ENCODE results near the gene MRFAP1.
A peak's percentile ranks its signal among the peaks of the same experiment; 100 is the strongest.

Gene MRFAP1

DNA sequence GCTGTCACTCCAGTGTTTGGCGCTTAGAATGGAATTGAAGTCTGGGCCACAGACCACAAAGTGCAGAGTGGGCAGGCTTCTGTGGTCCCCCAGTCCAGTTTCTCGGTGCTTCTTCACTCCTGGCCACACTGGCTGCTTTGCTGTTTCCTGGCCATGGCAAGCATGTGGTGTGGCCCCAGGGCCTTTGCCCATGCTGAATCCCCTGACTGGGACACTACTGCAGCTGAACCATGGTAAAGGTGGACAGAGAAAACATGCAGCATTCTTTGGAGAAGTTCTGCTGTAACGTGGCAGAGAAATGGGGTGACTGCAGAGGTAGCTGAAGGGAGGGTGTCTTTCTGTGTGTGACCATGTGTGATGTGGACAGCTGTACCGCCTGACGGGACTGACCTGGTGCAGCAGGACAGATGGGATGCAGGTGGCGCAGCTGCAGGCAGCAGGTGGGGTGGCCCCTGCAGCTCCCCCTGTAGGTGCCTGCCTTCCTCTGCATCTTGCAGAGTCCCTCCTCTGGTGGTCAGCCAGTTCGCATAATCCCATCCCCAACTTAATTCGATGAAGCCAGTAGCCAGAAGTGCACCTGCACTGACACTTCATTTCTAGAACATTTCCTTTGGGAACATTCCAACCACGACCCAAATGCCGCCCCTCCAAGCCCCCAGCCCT, 40.0 kb downstream of the MRFAP1 start:
- H3K79me2 ChIP-seq (ENCODE audit: control insufficient read depth, insufficient read depth, low read length) = peaks cover 11% of the 10 kb centered on the region
- H3K27ac ChIP-seq (ENCODE audit: low read depth, low read length) = no peak overlapping the region
- no peak overlapping the region for H4K8ac ChIP-seq (ENCODE audit: low read depth, low read length)
- H3K27me3 ChIP-seq (ENCODE audit: insufficient read depth, low read length, poor library complexity) = no peaks in the 10 kb centered on the region
- H3K56ac ChIP-seq (ENCODE audit: low read length) = no peak overlapping the region
- H4K5ac ChIP-seq (ENCODE audit: low read length) = no peak overlapping the region
- no peak overlapping the region for H3K9ac ChIP-seq (ENCODE audit: low read length)
- H2BK5ac ChIP-seq (ENCODE audit: low read length) = no peak overlapping the region
- WGBS (ENCODE audit: extremely low coverage, insufficient coverage, low lambda C conversion rate) = no CpG with 5 or more reads among the region's 10 CpGs
- no peak overlapping the region for H3K18ac ChIP-seq (ENCODE audit: low read length)
- H2AK5ac ChIP-seq (ENCODE audit: low read length) = no peak overlapping the region
- no peak overlapping the region for H3K4me2 ChIP-seq (ENCODE audit: low read length)
- DNase-seq = peak; percentile 57
- no peaks in the 10 kb centered on the region for H3K4me1 ChIP-seq (ENCODE audit: control insufficient read depth, low read depth, low read length)
- no peak overlapping the region for H3K23ac ChIP-seq (ENCODE audit: low read length)
- H2BK120ac ChIP-seq (ENCODE audit: low read depth, low read length) = no peak overlapping the region
- H3K79me1 ChIP-seq (ENCODE audit: low read length) = peaks cover 13% of the 10 kb centered on the region
- peaks cover 3% of the 10 kb centered on the region for H3K36me3 ChIP-seq (ENCODE audit: control insufficient read depth, insufficient read depth, low read length)
- H3K4ac ChIP-seq (ENCODE audit: low read depth, low read length) = no peak overlapping the region
- no peak overlapping the region for H3K4me3 ChIP-seq (ENCODE audit: low read length)
- no peak overlapping the region for H2BK15ac ChIP-seq (replicated peaks; ENCODE audit: low read depth)

DNA sequence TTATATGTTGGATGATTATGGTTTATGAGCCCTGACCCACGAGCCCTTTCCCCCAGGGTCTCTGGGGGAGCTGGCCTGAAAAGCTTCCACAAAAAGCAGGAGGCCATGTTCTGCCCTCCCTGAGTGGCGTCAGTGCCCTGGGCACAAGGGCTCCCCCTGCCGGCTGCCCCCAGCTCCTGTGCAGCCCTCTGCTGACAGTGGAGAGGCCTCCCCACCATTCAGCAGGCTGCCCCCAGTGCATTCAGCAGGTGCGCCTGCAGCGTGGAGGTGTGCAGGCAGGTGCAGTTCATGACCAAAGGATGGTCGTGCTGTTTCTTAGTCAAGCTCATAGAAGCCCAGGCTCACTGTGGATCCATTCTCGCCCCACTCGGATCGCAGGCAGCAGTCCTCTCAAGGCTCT, 40.7 kb downstream of the MRFAP1 start:
- H2BK5ac ChIP-seq (ENCODE audit: low read length) = no peak overlapping the region
- no peak overlapping the region for H2BK120ac ChIP-seq (ENCODE audit: low read depth, low read length)
- H3K27ac ChIP-seq (ENCODE audit: low read depth, low read length) = no peak overlapping the region
- H3K4me1 ChIP-seq (ENCODE audit: control insufficient read depth, low read depth, low read length) = no peaks in the 10 kb centered on the region
- H3K18ac ChIP-seq (ENCODE audit: low read length) = no peak overlapping the region
- H3K36me3 ChIP-seq (ENCODE audit: control insufficient read depth, insufficient read depth, low read length) = peaks cover under 1% of the 10 kb centered on the region
- no peak overlapping the region for H2BK15ac ChIP-seq (replicated peaks; ENCODE audit: low read depth)
- H3K23ac ChIP-seq (ENCODE audit: low read length) = no peak overlapping the region
- H3K9ac ChIP-seq (ENCODE audit: low read length) = no peak overlapping the region
- no peak overlapping the region for H2AK5ac ChIP-seq (ENCODE audit: low read length)
- DNase-seq = no peak
- H3K4me2 ChIP-seq (ENCODE audit: low read length) = no peak overlapping the region
- H3K56ac ChIP-seq (ENCODE audit: low read length) = no peak overlapping the region
- peaks cover 5% of the 10 kb centered on the region for H3K79me2 ChIP-seq (ENCODE audit: control insufficient read depth, insufficient read depth, low read length)
- H4K5ac ChIP-seq (ENCODE audit: low read length) = no peak overlapping the region
- no peak overlapping the region for H3K4ac ChIP-seq (ENCODE audit: low read depth, low read length)
- peaks cover 7% of the 10 kb centered on the region for H3K79me1 ChIP-seq (ENCODE audit: low read length)
- H3K4me3 ChIP-seq (ENCODE audit: low read length) = no peak overlapping the region
- no peaks in the 10 kb centered on the region for H3K27me3 ChIP-seq (ENCODE audit: insufficient read depth, low read length, poor library complexity)
- no peak overlapping the region for H4K8ac ChIP-seq (ENCODE audit: low read depth, low read length)
- no CpG with 5 or more reads among the region's 9 CpGs for WGBS (ENCODE audit: extremely low coverage, insufficient coverage, low lambda C conversion rate)

DNA sequence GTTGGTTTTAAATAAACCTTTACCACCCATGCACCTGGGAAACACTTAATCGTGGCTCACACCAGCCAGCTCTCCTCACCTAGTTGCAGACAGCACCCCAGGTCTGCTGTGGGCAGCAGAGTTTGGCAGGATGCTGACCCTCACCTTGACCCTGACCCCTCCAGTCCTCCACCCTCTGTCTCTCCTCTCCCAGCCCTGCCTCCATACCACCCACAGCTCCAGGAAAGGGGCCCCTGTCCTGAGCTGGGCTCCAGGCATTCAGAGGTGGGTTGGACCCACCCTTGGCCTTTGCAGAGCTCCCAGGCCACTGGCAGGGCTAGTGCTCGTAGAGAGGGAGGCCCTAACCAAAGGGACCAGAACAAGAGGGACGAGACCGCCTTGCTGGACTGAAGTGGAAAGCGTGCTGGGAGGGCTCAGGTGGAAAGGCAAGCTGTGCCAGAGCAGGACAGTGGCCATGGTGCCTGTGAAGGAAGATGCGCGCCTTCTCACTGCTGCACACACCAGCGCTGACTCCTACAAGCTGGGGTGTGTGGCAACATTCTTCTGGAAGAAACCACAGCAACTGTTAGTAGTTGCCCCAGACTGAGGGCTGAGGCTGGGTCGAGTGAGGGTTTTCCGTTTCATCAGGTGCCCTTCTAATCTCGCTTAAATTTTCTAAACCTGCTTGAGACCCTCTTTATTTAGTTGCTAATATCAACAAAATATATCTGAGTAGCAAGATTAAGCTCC, 42.5 kb downstream of the MRFAP1 start:
- Histone ChIP-seq H3K4me2 (ENCODE audit: low read length) (no peak overlapping the region), H4K8ac (ENCODE audit: low read depth, low read length) (no peak overlapping the region), H3K36me3 (ENCODE audit: control insufficient read depth, insufficient read depth, low read length) (no peaks in the 10 kb centered on the region), H3K56ac (ENCODE audit: low read length) (no peak overlapping the region), H3K4me1 (ENCODE audit: control insufficient read depth, low read depth, low read length) (no peaks in the 10 kb centered on the region), H3K79me1 (ENCODE audit: low read length) (peaks cover 1% of the 10 kb centered on the region), H4K5ac (ENCODE audit: low read length) (no peak overlapping the region), H3K4me3 (ENCODE audit: low read length) (no peak overlapping the region), H3K27me3 (ENCODE audit: insufficient read depth, low read length, poor library complexity) (no peaks in the 10 kb centered on the region), H3K27ac (ENCODE audit: low read depth, low read length) (no peak overlapping the region), H2BK15ac (replicated peaks; ENCODE audit: low read depth) (no peak overlapping the region), H2BK5ac (ENCODE audit: low read length) (no peak overlapping the region), H3K23ac (ENCODE audit: low read length) (no peak overlapping the region), H3K79me2 (ENCODE audit: control insufficient read depth, insufficient read depth, low read length) (no peaks in the 10 kb centered on the region), H3K18ac (ENCODE audit: low read length) (no peak overlapping the region), H3K4ac (ENCODE audit: low read depth, low read length) (no peak overlapping the region), H2AK5ac (ENCODE audit: low read length) (no peak overlapping the region), H2BK120ac (ENCODE audit: low read depth, low read length) (no peak overlapping the region), H3K9ac (ENCODE audit: low read length) (no peak overlapping the region)
- no peak for DNase-seq
- whole genome bisulfite sequencing (ENCODE audit: extremely low coverage, insufficient coverage, low lambda C conversion rate) = no CpG with 5 or more reads among the region's 11 CpGs

- Histone ChIP-seq H3K4me3 (ENCODE audit: low read length) (no peak overlapping the region), H3K27me3 (ENCODE audit: insufficient read depth, low read length, poor library complexity) (no peaks in the 10 kb centered on the region), H2AK5ac (ENCODE audit: low read length) (no peak overlapping the region), H3K4ac (ENCODE audit: low read depth, low read length) (no peak overlapping the region), H2BK5ac (ENCODE audit: low read length) (no peak overlapping the region), H2BK120ac (ENCODE audit: low read depth, low read length) (no peak overlapping the region), H3K4me2 (ENCODE audit: low read length) (no peak overlapping the region), H3K23ac (ENCODE audit: low read length) (no peak overlapping the region), H4K5ac (ENCODE audit: low read length) (no peak overlapping the region), H3K9ac (ENCODE audit: low read length) (no peak overlapping the region), H4K8ac (ENCODE audit: low read depth, low read length) (no peak overlapping the region), H2BK15ac (replicated peaks; ENCODE audit: low read depth) (no peak overlapping the region), H3K56ac (ENCODE audit: low read length) (no peak overlapping the region), H3K79me2 (ENCODE audit: control insufficient read depth, insufficient read depth, low read length) (no peaks in the 10 kb centered on the region), H3K27ac (ENCODE audit: low read depth, low read length) (no peak overlapping the region), H3K18ac (ENCODE audit: low read length) (no peak overlapping the region), H3K4me1 (ENCODE audit: control insufficient read depth, low read depth, low read length) (peaks cover 7% of the 10 kb centered on the region), H3K36me3 (ENCODE audit: control insufficient read depth, insufficient read depth, low read length) (no peaks in the 10 kb centered on the region), H3K79me1 (ENCODE audit: low read length) (no peaks in the 10 kb centered on the region)
- DNase-seq = no peak
- no CpG with 5 or more reads among the region's 11 CpGs for WGBS (ENCODE audit: extremely low coverage, insufficient coverage, low lambda C conversion rate)
Observed at GRCh38 chr4:6684656-6685055, 44.2 kb downstream of the MRFAP1 start.

GRCh38 chr4:6686104-6686787, 45.8 kb downstream of the MRFAP1 start:
- Histone ChIP-seq H3K4me3 (ENCODE audit: low read length) (no peak overlapping the region), H3K4me1 (ENCODE audit: control insufficient read depth, low read depth, low read length) (peaks cover 9% of the 10 kb centered on the region), H4K5ac (ENCODE audit: low read length) (no peak overlapping the region), H3K4me2 (ENCODE audit: low read length) (no peak overlapping the region), H3K4ac (ENCODE audit: low read depth, low read length) (no peak overlapping the region), H2BK120ac (ENCODE audit: low read depth, low read length) (no peak overlapping the region), H3K79me1 (ENCODE audit: low read length) (no peaks in the 10 kb centered on the region), H3K36me3 (ENCODE audit: control insufficient read depth, insufficient read depth, low read length) (no peaks in the 10 kb centered on the region), H3K79me2 (ENCODE audit: control insufficient read depth, insufficient read depth, low read length) (no peaks in the 10 kb centered on the region), H3K27me3 (ENCODE audit: insufficient read depth, low read length, poor library complexity) (no peaks in the 10 kb centered on the region), H2AK5ac (ENCODE audit: low read length) (no peak overlapping the region), H2BK5ac (ENCODE audit: low read length) (no peak overlapping the region), H3K56ac (ENCODE audit: low read length) (no peak overlapping the region), H3K27ac (ENCODE audit: low read depth, low read length) (no peak overlapping the region), H3K9ac (ENCODE audit: low read length) (no peak overlapping the region), H3K23ac (ENCODE audit: low read length) (no peak overlapping the region), H2BK15ac (replicated peaks; ENCODE audit: low read depth) (no peak overlapping the region), H3K18ac (ENCODE audit: low read length) (no peak overlapping the region), H4K8ac (ENCODE audit: low read depth, low read length) (no peak overlapping the region)
- WGBS (ENCODE audit: extremely low coverage, insufficient coverage, low lambda C conversion rate) = no CpG with 5 or more reads among the region's 4 CpGs
- no peak for DNase-seq
